Brain microvascular endothelial cell (primary cell): ENCODE data around the gene ABCC1.
A peak's percentile ranks its signal among the peaks of the same experiment; 100 is the strongest.

Experiments
- DNase-seq: peaks from one replicate; pipeline ENCODE4 v3.0.0-alpha.2; 2020
- H3K27ac ChIP-seq: fragments of 250-450 bp; sonication (Bioruptor Pico); 2 replicates; pipeline ENCODE4 v1.5.1; 2020; ENCODE audit warnings: mild to moderate bottlenecking, moderate library complexity
- H3K27me3 ChIP-seq: fragments of 250-450 bp; sonication (Bioruptor Pico); replicated peaks from 2 replicates; pipeline ENCODE4 v1.5.1; 2020; ENCODE audit warnings: mild to moderate bottlenecking
- H3K36me3 ChIP-seq: fragments of 250-450 bp; sonication (Bioruptor Pico); replicated peaks from 2 replicates; pipeline ENCODE4 v1.5.1; 2020; ENCODE audit warnings: mild to moderate bottlenecking
- H3K4me3 ChIP-seq: 2 replicates; pipeline ENCODE4 v1.5.1; 2011; ENCODE audit warnings: low read depth, mild to moderate bottlenecking, control low read depth, low read length, moderate library complexity
- in situ Hi-C: cut with HindIII; loops from 2 replicates; pipeline ENCODE4 v1.10.0; 2017; ENCODE audit warnings: low sequenced_read_pairs, low pct_ligation_motif_present
- TF ChIP-seq, protein P1 (sequence below): IDR thresholded peaks from 2 replicates; pipeline ENCODE4 v1.5.1; 2011; ENCODE audit warnings: low read depth, mild to moderate bottlenecking, moderate library complexity, low read length, control low read depth, inconsistent platforms; ENCODE audit errors: missing control alignments

The ABCC1 gene

DNA sequence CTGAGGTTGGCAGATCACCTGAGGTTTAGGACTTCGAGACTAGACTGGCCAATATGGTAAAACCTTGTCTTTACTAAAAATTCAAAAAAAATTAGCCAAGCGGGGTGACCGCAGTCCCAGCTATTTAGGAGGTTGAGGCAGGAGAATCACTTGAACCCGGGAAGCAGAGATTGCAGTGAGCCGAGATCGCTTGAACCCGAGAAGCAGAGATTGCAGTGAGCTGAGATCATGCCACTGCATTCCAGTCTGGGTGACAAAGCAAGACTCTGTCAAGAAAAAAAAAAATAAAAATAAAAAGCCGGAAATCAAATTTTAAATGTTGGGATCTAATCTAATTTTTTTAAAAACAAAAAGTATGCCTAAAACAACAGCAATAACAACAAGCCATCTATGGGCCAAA lies 56.3 kb downstream of the ABCC1 start:
- peaks cover 11% of the 10 kb centered on the region for H3K36me3 ChIP-seq
- H3K27me3 ChIP-seq: no peaks in the 10 kb centered on the region
- no peak for DNase-seq
- peak overlapping the region; percentile 46 for H3K27ac ChIP-seq
- TF ChIP-seq, protein P1, sequence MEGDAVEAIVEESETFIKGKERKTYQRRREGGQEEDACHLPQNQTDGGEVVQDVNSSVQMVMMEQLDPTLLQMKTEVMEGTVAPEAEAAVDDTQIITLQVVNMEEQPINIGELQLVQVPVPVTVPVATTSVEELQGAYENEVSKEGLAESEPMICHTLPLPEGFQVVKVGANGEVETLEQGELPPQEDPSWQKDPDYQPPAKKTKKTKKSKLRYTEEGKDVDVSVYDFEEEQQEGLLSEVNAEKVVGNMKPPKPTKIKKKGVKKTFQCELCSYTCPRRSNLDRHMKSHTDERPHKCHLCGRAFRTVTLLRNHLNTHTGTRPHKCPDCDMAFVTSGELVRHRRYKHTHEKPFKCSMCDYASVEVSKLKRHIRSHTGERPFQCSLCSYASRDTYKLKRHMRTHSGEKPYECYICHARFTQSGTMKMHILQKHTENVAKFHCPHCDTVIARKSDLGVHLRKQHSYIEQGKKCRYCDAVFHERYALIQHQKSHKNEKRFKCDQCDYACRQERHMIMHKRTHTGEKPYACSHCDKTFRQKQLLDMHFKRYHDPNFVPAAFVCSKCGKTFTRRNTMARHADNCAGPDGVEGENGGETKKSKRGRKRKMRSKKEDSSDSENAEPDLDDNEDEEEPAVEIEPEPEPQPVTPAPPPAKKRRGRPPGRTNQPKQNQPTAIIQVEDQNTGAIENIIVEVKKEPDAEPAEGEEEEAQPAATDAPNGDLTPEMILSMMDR: no peak
- in situ Hi-C loops: no loop called here
- no peak overlapping the region for H3K4me3 ChIP-seq

DNA sequence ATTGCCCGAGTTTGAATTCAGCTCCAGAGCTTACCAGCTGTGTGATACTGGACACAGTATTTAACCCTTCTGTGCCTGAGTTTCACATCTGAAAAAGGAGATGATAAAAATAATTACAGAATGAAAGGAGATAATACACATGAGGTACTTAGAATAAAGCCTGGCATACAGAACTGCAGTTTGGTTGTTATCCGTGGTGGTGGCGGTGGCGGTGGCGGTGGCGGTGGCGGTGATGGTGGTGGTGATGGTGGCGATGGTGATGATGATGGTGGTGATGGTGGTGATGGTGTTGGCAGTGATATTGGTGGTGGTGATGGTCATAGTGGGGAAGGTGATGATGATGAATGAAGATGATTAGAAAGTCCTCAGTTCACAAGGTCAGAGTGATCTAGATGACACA lies 57.2 kb downstream of the ABCC1 start:
- in situ Hi-C loops: no loop called here
- TF ChIP-seq, protein P1: no peak
- H3K4me3 ChIP-seq: no peak overlapping the region
- no peak overlapping the region for H3K27ac ChIP-seq
- H3K36me3 ChIP-seq: peaks cover 13% of the 10 kb centered on the region
- H3K27me3 ChIP-seq: no peaks in the 10 kb centered on the region
- no peak for DNase-seq

DNA sequence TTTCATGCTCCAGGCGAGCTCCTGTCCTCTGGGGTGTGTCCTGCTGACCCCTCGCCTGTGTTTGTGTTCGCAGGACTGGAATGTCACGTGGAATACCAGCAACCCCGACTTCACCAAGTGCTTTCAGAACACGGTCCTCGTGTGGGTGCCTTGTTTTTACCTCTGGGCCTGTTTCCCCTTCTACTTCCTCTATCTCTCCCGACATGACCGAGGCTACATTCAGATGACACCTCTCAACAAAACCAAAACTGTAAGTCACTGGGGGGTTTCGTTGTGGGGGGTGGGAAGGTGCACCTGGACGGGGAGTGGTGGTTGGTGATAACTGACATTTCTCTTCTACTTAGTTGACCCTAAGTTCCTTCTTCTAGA lies 58.3 kb downstream of the ABCC1 start:
- no peak overlapping the region for H3K4me3 ChIP-seq
- peaks cover 19% of the 10 kb centered on the region for H3K36me3 ChIP-seq
- in situ Hi-C loops: no loop called here
- TF ChIP-seq, protein P1: no peak
- no peaks in the 10 kb centered on the region for H3K27me3 ChIP-seq
- DNase-seq: no peak
- H3K27ac ChIP-seq: no peak overlapping the region

DNA sequence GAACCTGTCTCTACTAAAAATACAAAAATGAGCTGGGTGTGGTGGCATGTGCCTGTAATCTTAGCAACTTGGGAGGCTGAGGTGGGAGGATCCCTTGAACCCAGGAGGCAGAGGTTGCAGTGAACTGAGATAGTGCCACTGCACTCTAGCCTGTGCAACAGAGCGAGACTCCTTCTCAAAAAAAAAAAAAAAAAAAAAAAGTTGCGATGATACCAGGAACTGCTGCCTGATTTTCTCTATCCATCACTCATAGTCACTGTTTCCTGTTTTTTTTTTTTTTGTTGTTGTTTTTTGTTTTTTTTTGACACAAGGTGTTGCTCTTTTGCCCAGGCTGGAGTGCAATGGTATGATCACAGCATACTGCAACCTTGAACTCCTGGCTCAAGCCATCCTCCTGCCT lies 59.2 kb downstream of the ABCC1 start:
- TF ChIP-seq, protein P1: no peak
- Histone ChIP-seq H3K27me3 (no peaks in the 10 kb centered on the region), H3K27ac (no peak overlapping the region), H3K4me3 (no peak overlapping the region), H3K36me3 (peaks cover 19% of the 10 kb centered on the region)
- no peak for DNase-seq
- in situ Hi-C loops: no loop called here

DNA sequence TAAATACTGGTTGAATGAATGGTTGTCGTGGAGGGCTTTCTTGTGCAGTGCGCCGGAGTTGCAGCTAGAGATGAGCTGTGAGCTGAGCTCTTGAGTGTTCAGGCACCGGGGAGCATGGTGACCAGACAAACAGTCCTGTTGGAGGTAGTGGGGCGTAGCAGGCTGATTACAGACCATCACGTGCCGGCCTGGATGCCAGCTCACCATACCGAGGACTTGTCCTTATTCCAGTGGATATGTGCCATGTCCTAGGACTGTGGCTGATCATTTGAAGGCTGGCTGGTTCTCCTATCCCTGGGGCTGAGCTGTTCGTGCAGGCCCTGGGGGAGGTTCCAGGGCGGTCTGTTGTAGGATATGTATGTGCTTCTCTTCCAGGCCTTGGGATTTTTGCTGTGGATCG lies 60.0 kb downstream of the ABCC1 start:
- Histone ChIP-seq H3K36me3 (peaks cover 19% of the 10 kb centered on the region), H3K27me3 (no peaks in the 10 kb centered on the region), H3K4me3 (no peak overlapping the region), H3K27ac (no peak overlapping the region)
- in situ Hi-C loops: no loop called here
- DNase-seq: no peak
- TF ChIP-seq, protein P1: no peak

DNA sequence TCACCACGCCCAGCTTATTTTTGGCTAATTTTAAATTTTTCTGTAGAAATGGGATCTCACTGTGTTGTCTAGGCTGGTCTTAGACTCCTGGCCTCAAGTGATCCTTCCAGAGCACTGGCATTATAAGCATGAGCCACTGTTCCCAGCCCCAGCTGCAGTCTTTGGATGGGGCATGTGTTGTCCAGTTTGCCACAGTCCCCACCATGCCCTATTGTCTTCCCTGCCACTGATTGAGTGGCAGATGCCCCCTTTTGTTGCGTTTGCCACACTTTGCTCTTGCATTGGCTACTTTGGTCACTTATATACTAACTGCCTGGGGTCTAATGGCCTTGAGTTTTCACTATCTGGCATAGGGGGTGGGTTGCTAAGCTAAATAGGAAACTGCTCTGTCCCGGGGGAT lies 60.8 kb downstream of the ABCC1 start:
- TF ChIP-seq, protein P1: no peak

More for the DNA sequence above, 60.8 kb downstream of the ABCC1 start:
- no peak overlapping the region for H3K4me3 ChIP-seq
- H3K27me3 ChIP-seq: no peaks in the 10 kb centered on the region
- H3K36me3 ChIP-seq: peaks cover 19% of the 10 kb centered on the region
- no peak for DNase-seq
- in situ Hi-C loops: no loop called here
- H3K27ac ChIP-seq: no peak overlapping the region
